ENCODE data around the gene UBE2E2.

GRCh38 chr3:23437484-23438145 lies 234.5 kb downstream of the UBE2E2 start:
- TF ChIP-seq EZH2 (IDR thresholded peaks at IDR 0.05; ENCODE audit: insufficient read depth, poor library complexity, severe bottlenecking) (no peak), EZH2phosphoT487 (IDR thresholded peaks at IDR 0.05; ENCODE audit: insufficient read depth, low read depth) (no peak)
